GM12878 (cell line): ENCODE data around the gene FMNL2. TPM values are rescaled to one million over a fixed set of nuclear protein-coding genes. Genes with fewer than 3 reads are reported as not detected.

Experiments
- ATAC-seq: fragments of 200-7000 bp; cut with Tn5 transposase; 3 replicates; pipeline ENCODE4 v1.9.1; 2020; ENCODE audit warnings: mild to moderate bottlenecking, moderate library complexity
- BruUV-seq: library from RNA; stranded (reverse); fragments of 400-500 nt; replicated peaks from 2 replicates; lab custom pipeline; 2021; lab: Mats Ljungman, UMichigan
- CTCF ChIA-PET: fragments of 300-600 bp; sonication (Branson Sonifier 250); formaldehyde crosslinking; extraction: SDS; loops from one replicate; lab custom pipeline; 2021; ENCODE audit warnings: inconsistent platforms; lab: Yijun Ruan, JAX
- POLR2A ChIA-PET: fragments of 350-600 bp; formaldehyde crosslinking; extraction: SDS; loops from one replicate; lab custom pipeline; 2021; ENCODE audit warnings: inconsistent platforms; lab: Charles Lee
- RAD21 ChIA-PET: fragments of 300-600 bp; sonication (Branson Sonifier 250); formaldehyde crosslinking; loops from one replicate; lab custom pipeline; 2023; ENCODE audit warnings: antibody characterized with exemption; ENCODE audit not compliant: unreplicated experiment; lab: Charles Lee
- SMC1A ChIA-PET: fragments of 300-600 bp; sonication (Branson Sonifier 250); formaldehyde crosslinking; loops from one replicate; lab custom pipeline; 2023; ENCODE audit not compliant: unreplicated experiment, uncharacterized antibody; lab: Charles Lee
- DNase-seq: peaks from one replicate; pipeline ENCODE4 v3.0.0-alpha.2; 2011; ENCODE audit warnings: low read depth, low spot score
- FAIRE-seq: peaks from 3 replicates; lab custom pipeline; 2011; peaks lifted over from hg19 to GRCh38; lab: Jason Lieb, UNC
- H2AFZ ChIP-seq: 2 replicates; pipeline ENCODE4 v1.6.0; 2011; ENCODE audit warnings: low read depth, low read length, control low read depth; ENCODE audit not compliant: control insufficient read depth
- H3K27ac ChIP-seq: 2 replicates; pipeline ENCODE4 v1.5.1; 2011; ENCODE audit warnings: control low read depth; ENCODE audit not compliant: control insufficient read depth, insufficient read depth
- H3K27me3 ChIP-seq, 2 experiments: replicated peaks in 1 of 2; 2 replicates each; pipeline versions ENCODE4 v1.6.0 to v1.6.1; 2011; ENCODE audit warnings: low read length in 1 of 2; ENCODE audit not compliant: control insufficient read depth in 2 of 2, insufficient read depth in 2 of 2
- H3K36me3 ChIP-seq, 2 experiments: 2 replicates each; pipeline ENCODE4 v1.5.1; 2011; ENCODE audit warnings: low read length in 1 of 2; ENCODE audit not compliant: control insufficient read depth in 2 of 2, insufficient read depth in 2 of 2
- H3K4me1 ChIP-seq: 2 replicates; pipeline ENCODE4 v1.6.1; 2011; ENCODE audit warnings: mild to moderate bottlenecking, low read length, moderate library complexity, mixed read lengths; ENCODE audit not compliant: control insufficient read depth, insufficient read depth
- H3K4me2 ChIP-seq: 2 replicates; pipeline ENCODE4 v1.6.0; 2011; ENCODE audit warnings: control low read depth; ENCODE audit not compliant: control insufficient read depth, insufficient read depth
- H3K4me3 ChIP-seq: fragments of 200-600 bp; sonication (generic); 2 replicates; pipeline ENCODE4 v1.5.1; 2016
- H3K79me2 ChIP-seq: 2 replicates; pipeline ENCODE4 v1.6.0; 2011; ENCODE audit warnings: low read length; ENCODE audit not compliant: control insufficient read depth, insufficient read depth
- H3K9ac ChIP-seq: 2 replicates; pipeline ENCODE4 v1.8.0; 2011; ENCODE audit warnings: low read length, control low read depth, mixed read lengths; ENCODE audit not compliant: control insufficient read depth, insufficient read depth
- H3K9me3 ChIP-seq: replicated peaks from 3 replicates; pipeline ENCODE4 v1.5.1; 2011; ENCODE audit warnings: mild to moderate bottlenecking, low read length; ENCODE audit not compliant: control insufficient read depth, insufficient read depth
- H4K20me1 ChIP-seq: 2 replicates; pipeline ENCODE4 v1.6.0; 2011; ENCODE audit not compliant: control insufficient read depth, insufficient read depth
- ATF2 ChIP-seq: IDR thresholded peaks from 2 replicates; pipeline ENCODE4 v1.6.1; 2012; ENCODE audit warnings: low read length, inconsistent platforms
- ATF3 ChIP-seq: IDR thresholded peaks from 2 replicates; pipeline ENCODE4 v1.6.1; 2011; ENCODE audit warnings: low read depth, mild to moderate bottlenecking, low read length, moderate library complexity, borderline replicate concordance; ENCODE audit errors: extremely low read depth
- BACH1 ChIP-seq: fragments of 450-650 bp; IDR thresholded peaks from 2 replicates; pipeline ENCODE4 v1.6.1; 2017; ENCODE audit warnings: mild to moderate bottlenecking, borderline replicate concordance
- CHD1 ChIP-seq: IDR thresholded peaks from 2 replicates; pipeline ENCODE4 v1.6.1; 2012; ENCODE audit warnings: low read depth, low read length, improper control_type of control experiment
- E2F4 ChIP-seq: IDR thresholded peaks from 2 replicates; pipeline ENCODE4 v1.6.1; 2012; ENCODE audit warnings: low read depth, low read length, improper control_type of control experiment
- PRDM15 ChIP-seq: fragments of 450-650 bp; formaldehyde crosslinking; IDR thresholded peaks from 2 replicates; pipeline ENCODE4 v1.4.0; 2020; ENCODE audit warnings: mild to moderate bottlenecking, moderate library complexity
- TCF3 ChIP-seq: IDR thresholded peaks from 2 replicates; pipeline ENCODE4 v1.6.1; 2012; ENCODE audit warnings: low read depth, mild to moderate bottlenecking, low read length, borderline replicate concordance; ENCODE audit not compliant: insufficient read depth
- YY1 ChIP-seq: IDR thresholded peaks from 2 replicates; pipeline ENCODE4 v1.6.1; 2011; ENCODE audit warnings: low read depth, mild to moderate bottlenecking, low read length
- ZBTB11 ChIP-seq: fragments of 450-650 bp; formaldehyde crosslinking; IDR thresholded peaks from 2 replicates; pipeline ENCODE4 v1.5.0; 2022; ENCODE audit warnings: mild to moderate bottlenecking, missing genetic modification characterization
- ZNF24 ChIP-seq: fragments of 450-650 bp; IDR thresholded peaks from 2 replicates; pipeline ENCODE4 v1.6.1; 2017; ENCODE audit warnings: antibody characterized with exemption, mild to moderate bottlenecking
- WGBS: methylation state at CpG from one replicate; pipeline ENCODE4 v1.1.6; 2016; ENCODE audit warnings: low lambda C conversion rate; ENCODE audit not compliant: insufficient replicate concordance, insufficient coverage; ENCODE audit errors: missing lambda C conversion rate; 5-methylcytosine and 5-hydroxymethylcytosine counted together
- in situ Hi-C: fragments of 300-500 bp; cut with MboI; formaldehyde crosslinking; loops from 9 replicates; pipeline ENCODE4 v1.14.3; 2018; ENCODE audit warnings: mixed read lengths
- intact Hi-C: fragments of 100-400 bp; cut with micrococcal nuclease; formaldehyde crosslinking; loops from one replicate; pipeline ENCODE4 v1.14.2; 2022; ENCODE audit not compliant: unreplicated experiment
- polyA plus RNA-seq, 11 experiments: library from polyadenylated mRNA; depleted of rRNA in 4 of 11; unstranded in 6 of 11; stranded (reverse) in 5 of 11; fragments of >200 nt; fragmentation: Nextera tagmentation in 4 of 11; fragmentation: Illumina TruSeq in 1 of 11; extraction: Ambion mirVana in 4 of 11; extraction: Trizol in 1 of 11; gene quantifications; 1 replicate in 1 of 11; 2 replicates in 10 of 11; pipeline versions ENCODE4 v1.2.1 to v1.2.3, GENCODE V29; 2011 to 2016; ENCODE audit warnings: inconsistent platforms in 2 of 11, missing spikeins in 2 of 11, low read depth in 1 of 11
- total RNA-seq, 4 experiments: library from RNA; depleted of rRNA in 3 of 4; stranded (reverse); fragments of >200 nt in 3 of 4; fragmentation: Illumina TruSeq in 1 of 4; extraction: Trizol in 1 of 4; gene quantifications; 2 replicates each; pipeline versions ENCODE4 v1.2.1 to v1.2.3, GENCODE V29; 2013 to 2021

FMNL2 gene
- total and polyA plus RNA-seq, 10 of the 15 experiments (the other 5 are each of a cell fraction or from before 2014, with no cell fraction given): 0.13 to 9.9 (median 0.35) TPM

- Histone ChIP-seq H3K79me2 (no peaks in the 10 kb centered on the region; the same call in 1 of the 2 replicates), H2AFZ (no peak overlapping the region), H4K20me1 (no peaks in the 10 kb centered on the region), H3K4me2 (no peak overlapping the region), H3K27me3 (no peaks in the 10 kb centered on the region), H3K4me1 (no peaks in the 10 kb centered on the region), H3K9ac (no peak overlapping the region), H3K36me3 (no peaks in the 10 kb centered on the region), H3K9me3 (no peaks in the 10 kb centered on the region), H3K27ac (no peak overlapping the region), H3K4me3 (no peak overlapping the region)
- no TSS peak for BruUV-seq
- ChIA-PET CTCF (interaction anchor here (0.6 to 1.0 kb wide), 2 partner anchors 23 to 120 kb away, joined by 3 to 5 read pairs; no protein-coding TSS in a partner anchor), SMC1A (no interaction called here), RAD21 (no interaction called here), POLR2A (no interaction called here)
- DNase-seq: no peak
- no peak for ATAC-seq
- 89% methylated on average over 3 of the region's 3 CpGs for WGBS
- intact Hi-C loops (no loop called here), in situ Hi-C loops (no loop called here)
- FAIRE-seq: no peak
- TF ChIP-seq ATF3 (no peak), TCF3 (no peak), E2F4 (no peak), BACH1 (no peak), ZBTB11 (CRISPR knock-in tag) (no peak), ZNF24 (no peak), ATF2 (no peak), YY1 (no peak), CHD1 (no peak), PRDM15 (no peak)
Measured at GRCh38 chr2:152347076-152347475, 12.1 kb downstream of the FMNL2 start.
